GM23248 (cell line): Measurements from ENCODE around the gene MEDAG.

Experiments
- EZH2 ChIP-seq: fragments of 200-600 bp; sonication (generic); IDR thresholded peaks from 2 replicates; pipeline ENCODE4 v1.6.1; 2018; ENCODE audit warnings: antibody characterized with exemption, mild to moderate bottlenecking; ENCODE audit not compliant: insufficient read depth, poor library complexity, severe bottlenecking
- EZH2phosphoT487 ChIP-seq: fragments of 200-600 bp; sonication (generic); IDR thresholded peaks from 2 replicates; pipeline ENCODE4 v1.6.1; 2018; ENCODE audit warnings: antibody characterized with exemption, moderate library complexity, mild to moderate bottlenecking, low read depth; ENCODE audit not compliant: insufficient read depth

DNA sequence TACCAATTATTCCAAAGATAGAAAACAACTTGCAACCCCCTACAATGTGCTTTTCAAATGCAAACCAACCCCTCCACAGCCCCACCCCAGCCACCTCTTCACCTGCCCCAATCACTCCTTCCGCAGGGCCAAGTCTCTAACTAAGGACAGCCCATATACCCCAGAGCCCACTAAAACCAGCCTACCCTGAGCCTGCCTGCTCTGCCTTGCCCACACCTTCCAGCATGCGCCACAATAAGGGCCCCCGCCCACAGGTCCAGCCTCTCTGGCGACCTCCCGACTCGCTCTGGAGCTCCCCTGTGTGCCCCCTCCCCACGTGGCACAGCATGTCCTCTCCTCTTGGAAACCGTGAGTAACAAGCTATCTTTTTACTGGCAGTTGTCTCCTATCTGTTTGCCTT lies 42.8 kb upstream of the MEDAG start:
- no peak for TF ChIP-seq EZH2phosphoT487
- no peak for TF ChIP-seq EZH2
